GM12892 (cell line): ENCODE data around the gene BZW1.

Experiments
- DNase-seq: peaks from one replicate; pipeline ENCODE4 v3.0.0; 2011; ENCODE audit not compliant: insufficient read length
- FAIRE-seq: peaks from 2 replicates; lab custom pipeline; 2011; peaks lifted over from hg19 to GRCh38; lab: Jason Lieb, UNC
- POLR2A ChIP-seq: IDR thresholded peaks from 2 replicates; pipeline ENCODE4 v1.6.1; 2011; ENCODE audit warnings: low read depth, low read length, control low read depth
- POLR2AphosphoS5 ChIP-seq: IDR thresholded peaks from 2 replicates; pipeline ENCODE4 v1.6.1; 2011; ENCODE audit warnings: low read depth, low read length, control low read depth
- TAF1 ChIP-seq: IDR thresholded peaks from 2 replicates; pipeline ENCODE4 v1.6.1; 2011; ENCODE audit warnings: low read depth, mild to moderate bottlenecking, control low read depth, low read length, borderline replicate concordance

The BZW1 gene

GRCh38 chr2:200778038-200778437, 33.7 kb upstream of the BZW1 start:
- no peak for FAIRE-seq
- TF ChIP-seq POLR2A (no peak), TAF1 (no peak), POLR2AphosphoS5 (no peak)
- no peak for DNase-seq

- FAIRE-seq: no peak
- TF ChIP-seq POLR2AphosphoS5: no peak
- TF ChIP-seq POLR2A: no peak
- TF ChIP-seq TAF1: no peak
- no peak for DNase-seq
These were observed 32.5 kb upstream of the BZW1 start for GRCh38 chr2:200779214-200779613.

GRCh38 chr2:200781616-200782015, 30.1 kb upstream of the BZW1 start:
- DNase-seq (no peak), FAIRE-seq (no peak)
- TF ChIP-seq POLR2AphosphoS5 (no peak), TAF1 (no peak), POLR2A (no peak)

GRCh38 chr2:200782251-200782650, 29.5 kb upstream of the BZW1 start:
- TF ChIP-seq POLR2AphosphoS5 (no peak), POLR2A (no peak), TAF1 (no peak)
- DNase-seq (no peak), FAIRE-seq (no peak)

- DNase-seq (no peak), FAIRE-seq (no peak)
- TF ChIP-seq POLR2AphosphoS5 (no peak), POLR2A (no peak)
These were observed 27.5 kb upstream of the BZW1 start for GRCh38 chr2:200784215-200784614.

GRCh38 chr2:200786423-200786822, 25.3 kb upstream of the BZW1 start:
- no peak for FAIRE-seq
- no peak for DNase-seq

GRCh38 chr2:200786826-200787225, 24.9 kb upstream of the BZW1 start:
- DNase-seq: no peak
- FAIRE-seq: no peak
- TF ChIP-seq TAF1 (no peak), POLR2AphosphoS5 (no peak), POLR2A (no peak)

More at GRCh38 chr2:200786423-200786822, 25.3 kb upstream of the BZW1 start:
- TF ChIP-seq POLR2AphosphoS5 (no peak), TAF1 (no peak), POLR2A (no peak)

GRCh38 chr2:200787351-200788120, 24.2 kb upstream of the BZW1 start:
- DNase-seq (no peak), FAIRE-seq (no peak)
- no peak for TF ChIP-seq POLR2A
- TF ChIP-seq TAF1: no peak
- no peak for TF ChIP-seq POLR2AphosphoS5

GRCh38 chr2:200788121-200788718, 23.5 kb upstream of the BZW1 start:
- DNase-seq (no peak), FAIRE-seq (no peak)
- no peak for TF ChIP-seq POLR2A
- no peak for TF ChIP-seq POLR2AphosphoS5
- TF ChIP-seq TAF1: no peak

- FAIRE-seq: no peak
These were observed 21.5 kb upstream of the BZW1 start for GRCh38 chr2:200790185-200790584.

GRCh38 chr2:200791905-200792304, 19.8 kb upstream of the BZW1 start:
- FAIRE-seq (no peak), DNase-seq (no peak)
- TF ChIP-seq TAF1: no peak
- TF ChIP-seq POLR2AphosphoS5: no peak
- TF ChIP-seq POLR2A: no peak

More at GRCh38 chr2:200790185-200790584, 21.5 kb upstream of the BZW1 start:
- TF ChIP-seq POLR2AphosphoS5: no peak
- no peak for TF ChIP-seq POLR2A
- TF ChIP-seq TAF1: no peak
- no peak for DNase-seq

- no peak for FAIRE-seq
- DNase-seq: no peak
- TF ChIP-seq POLR2AphosphoS5: no peak
- no peak for TF ChIP-seq TAF1
- no peak for TF ChIP-seq POLR2A
These were observed 17.6 kb upstream of the BZW1 start for GRCh38 chr2:200794143-200794542.
